Activated CD8-positive, alpha-beta memory T cell treated with anti-CD3 and anti-CD28 coated beads, Interleukin-2, amount 50 U/mL, for 24 hours (primary cell): Measurements from ENCODE around the gene SHTN1.

Experiments
- DNase-seq: peaks from one replicate; pipeline ENCODE4 v3.0.0-alpha.2; 2020; ENCODE audit errors: extremely low read depth

Gene SHTN1

DNA sequence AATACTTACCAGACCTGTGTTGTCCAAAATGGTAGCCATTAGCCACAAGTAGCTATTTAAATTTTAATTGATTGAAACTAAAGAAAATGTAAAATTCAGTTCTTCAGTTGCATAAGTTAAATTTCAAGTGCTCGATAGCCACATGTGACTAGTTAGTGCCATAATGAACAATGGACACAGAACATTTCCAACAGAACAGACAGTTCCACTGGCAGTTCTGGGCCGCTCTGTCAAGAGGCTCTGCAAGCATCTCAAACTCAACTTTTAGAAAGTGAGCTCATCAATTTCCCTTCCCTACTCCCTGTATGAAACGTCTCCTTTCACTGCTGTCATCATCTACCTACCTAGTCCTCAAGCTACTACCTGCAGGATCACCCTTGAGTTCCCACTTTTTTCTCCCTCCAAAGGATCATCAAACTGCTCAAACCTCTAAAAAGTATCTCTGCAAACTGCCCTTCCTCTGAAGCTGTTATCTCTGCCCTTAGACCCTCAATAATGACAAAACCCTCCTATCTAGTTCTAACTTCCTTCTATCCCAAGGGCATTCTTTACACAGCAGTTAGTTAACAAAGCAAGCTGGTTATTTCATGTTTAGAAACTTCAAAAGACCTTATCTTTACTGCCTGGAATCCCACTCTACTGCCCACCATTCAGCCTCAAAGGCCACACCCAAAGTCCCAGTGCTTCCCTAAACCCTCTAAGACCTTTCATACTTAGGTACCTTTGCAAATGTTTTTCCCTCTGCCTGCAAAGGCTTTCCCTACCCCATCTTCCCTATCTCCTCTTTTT is 20.6 kb downstream of the SHTN1 start:
- DNase-seq, result no peak

DNA sequence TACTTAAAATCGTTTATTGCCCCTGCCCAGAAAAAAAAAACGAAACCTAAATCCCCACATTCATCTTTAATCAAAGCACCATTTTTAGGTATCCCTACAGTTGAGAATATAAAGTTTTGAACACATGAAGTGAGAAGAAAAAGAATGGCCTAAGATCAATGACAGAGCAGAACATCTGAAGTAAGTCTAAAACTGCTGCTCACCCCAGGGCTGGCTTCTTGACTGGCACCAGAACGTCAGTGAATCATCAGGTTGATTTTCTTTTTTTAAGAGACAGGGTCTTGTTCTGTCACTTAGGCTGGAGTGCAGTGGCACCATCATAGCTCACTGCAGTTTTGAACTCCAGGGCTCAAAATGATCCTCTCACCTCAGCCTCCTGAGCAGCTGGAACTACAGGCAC is 24.9 kb downstream of the SHTN1 start:
- no peak for DNase-seq

DNA sequence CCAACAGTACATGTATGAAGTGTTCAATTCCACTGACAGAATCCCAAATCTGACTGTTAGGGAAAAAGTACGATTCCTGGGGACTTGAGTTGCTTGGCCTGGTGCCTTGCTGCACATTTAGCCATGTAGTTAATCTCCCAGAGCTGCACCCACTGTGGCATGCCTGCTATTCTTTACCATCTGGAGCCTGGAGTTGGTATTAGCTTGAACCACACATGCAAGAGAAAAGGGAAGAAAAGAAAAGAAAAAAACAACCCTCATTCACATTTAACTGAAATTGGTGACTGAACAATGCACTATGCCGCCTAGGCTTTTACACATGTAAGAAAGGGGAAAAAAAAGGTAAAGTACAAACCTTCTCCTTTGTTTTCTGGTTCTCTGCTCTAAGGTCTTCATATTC is 26.1 kb downstream of the SHTN1 start:
- no peak for DNase-seq

GRCh38 chr10:116974456-116975005 is 30.5 kb downstream of the SHTN1 start:
- DNase-seq, result no peak

- DNase-seq, result no peak
These were observed 31.0 kb downstream of the SHTN1 start for GRCh38 chr10:116973946-116974455.

DNA sequence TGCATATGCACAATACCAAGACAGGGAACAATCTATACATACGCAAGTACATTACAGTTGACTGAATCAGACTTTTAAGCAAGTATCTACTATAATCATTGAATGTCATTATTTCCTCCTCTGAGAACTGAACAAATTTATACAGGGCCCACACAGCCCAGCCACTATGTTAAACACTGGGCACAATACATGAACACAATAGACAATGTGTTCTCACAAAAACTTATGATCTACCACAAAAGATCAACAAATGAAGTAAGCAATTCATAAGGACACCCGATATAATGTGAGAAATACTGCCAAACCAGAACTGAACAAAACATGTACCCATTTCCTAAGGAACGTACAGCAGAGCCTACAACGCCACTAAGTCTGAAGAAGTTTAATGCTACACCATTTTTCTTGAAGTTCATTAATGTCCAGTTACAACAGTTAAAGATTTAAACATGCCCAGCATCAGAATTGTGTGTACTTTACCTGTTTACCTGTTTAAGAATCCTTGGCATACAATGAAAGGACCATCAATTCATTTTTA is 31.5 kb downstream of the SHTN1 start:
- DNase-seq, result no peak

DNA sequence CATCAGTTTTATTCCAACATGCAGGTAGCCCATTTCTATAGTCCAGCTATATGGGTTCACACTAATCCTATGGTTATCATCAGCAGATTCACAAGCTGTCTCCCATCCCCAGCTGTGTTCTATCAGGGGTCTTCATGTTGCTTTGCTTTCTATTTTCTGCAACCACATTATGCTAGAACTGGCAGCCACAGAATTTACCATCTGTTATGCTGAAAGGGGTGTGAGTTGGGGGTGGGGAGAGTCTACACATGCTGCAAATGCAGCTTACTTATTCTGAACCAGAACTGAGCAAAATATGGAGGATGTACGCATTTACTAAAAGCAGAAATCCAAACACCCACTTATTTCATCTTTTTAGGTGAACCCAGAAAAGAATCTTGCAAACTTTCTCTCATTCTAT is 32.9 kb downstream of the SHTN1 start:
- DNase-seq, result no peak

DNA sequence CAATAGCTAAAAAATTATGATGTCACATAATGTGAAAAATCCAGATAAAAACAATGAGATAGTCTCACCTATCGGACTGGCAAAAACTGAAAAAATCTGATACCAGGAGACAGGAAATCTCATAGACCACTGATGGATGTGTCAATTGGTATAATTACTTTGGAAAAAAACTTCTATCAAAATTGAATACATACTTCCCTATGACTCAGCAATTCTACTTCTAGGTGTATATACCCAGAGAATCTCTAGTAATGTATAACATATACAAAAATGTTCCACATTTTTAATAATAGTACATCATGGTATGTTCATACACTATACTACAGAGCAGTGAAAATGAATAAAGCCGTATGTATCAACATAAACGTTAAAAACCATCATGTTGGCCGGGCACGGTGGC is 34.9 kb downstream of the SHTN1 start:
- no peak for DNase-seq

DNA sequence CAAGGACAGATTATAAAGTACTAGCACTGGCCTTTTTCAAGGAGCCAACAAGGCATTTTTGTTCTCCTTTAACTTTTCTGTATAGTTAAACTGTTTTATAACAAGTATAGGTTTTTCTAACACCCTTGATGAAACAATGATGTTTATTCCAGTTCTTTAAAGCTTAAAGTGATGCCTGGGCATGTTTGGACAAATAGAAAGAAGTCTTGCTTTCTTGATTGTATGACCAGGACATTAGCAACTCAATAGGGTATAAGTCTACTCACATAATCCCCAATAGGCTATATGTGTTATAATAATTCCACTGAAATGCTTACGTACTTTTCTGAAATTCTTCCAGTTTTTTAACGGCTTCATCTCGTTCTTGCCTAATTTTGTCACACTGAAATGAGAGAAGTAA is 36.7 kb downstream of the SHTN1 start:
- no peak for DNase-seq

DNA sequence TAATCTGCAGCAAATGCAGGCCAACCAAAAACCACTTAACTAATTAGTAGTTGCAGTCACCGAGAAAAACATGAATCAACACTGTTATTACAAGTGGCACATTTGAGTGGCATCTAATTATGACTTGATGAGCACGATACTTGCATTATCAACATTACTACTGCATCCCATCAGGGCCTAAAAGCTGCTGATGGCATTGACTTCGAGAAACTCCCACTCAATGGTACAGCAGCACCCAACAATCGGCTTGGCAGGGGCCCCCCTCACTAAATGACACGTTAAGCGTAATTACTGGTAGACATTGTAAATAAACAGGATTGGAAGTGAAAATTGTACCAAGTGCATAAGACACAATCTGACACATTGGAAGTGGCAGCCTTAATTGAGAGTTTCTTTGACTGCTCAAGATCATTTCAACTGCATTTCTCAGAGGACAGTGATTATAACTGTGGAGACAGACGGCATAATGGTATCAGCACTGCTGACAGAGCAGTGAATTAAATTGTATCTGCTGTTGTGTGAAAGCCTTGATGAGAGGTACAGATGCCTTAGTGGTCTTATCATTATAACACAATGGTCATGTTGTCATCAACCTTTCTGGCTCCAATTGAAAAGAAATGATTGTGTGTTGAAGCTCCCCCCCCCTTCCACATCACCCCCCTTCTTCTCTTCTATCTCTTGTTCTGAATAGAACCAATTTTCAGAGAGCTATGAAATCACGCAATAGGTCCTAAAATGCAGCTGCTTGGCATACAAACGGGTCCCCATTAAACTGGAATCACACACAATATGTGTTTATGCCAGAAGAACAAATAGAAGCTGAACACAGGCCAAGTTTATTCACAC is 43.4 kb downstream of the SHTN1 start:
- DNase-seq, result no peak

DNA sequence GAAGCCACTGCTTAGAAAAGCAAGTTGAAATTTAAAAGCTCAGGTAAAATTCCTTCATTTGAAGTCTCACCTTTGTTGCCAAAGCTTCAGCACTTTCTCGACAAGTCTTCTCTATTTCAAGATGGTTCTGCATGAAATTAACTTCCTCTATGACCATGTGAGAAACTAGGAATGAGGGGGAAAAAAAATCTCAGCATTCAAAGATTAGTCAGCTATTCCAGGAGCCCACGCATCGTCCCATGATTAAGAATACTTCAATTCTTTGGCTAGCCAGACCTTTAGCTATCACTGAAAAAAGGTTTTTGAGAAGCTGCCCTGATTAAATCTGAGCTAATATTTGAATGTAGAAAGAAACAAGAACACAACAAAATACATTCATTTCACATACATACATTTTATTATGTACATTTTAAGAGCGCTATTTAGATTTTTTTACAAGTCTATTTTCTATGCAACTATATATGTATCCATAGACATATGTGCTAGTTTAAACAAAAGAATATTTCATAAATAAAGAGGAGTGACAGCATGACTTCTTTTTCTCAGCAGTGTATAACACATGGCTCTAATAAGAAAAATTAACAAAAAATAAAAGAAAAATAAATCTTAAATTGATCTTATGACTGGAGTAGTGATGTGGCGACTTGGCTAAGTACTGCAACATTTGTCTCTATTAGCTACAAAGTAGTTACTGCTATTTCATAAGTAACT is 44.8 kb downstream of the SHTN1 start:
- DNase-seq, result no peak

DNA sequence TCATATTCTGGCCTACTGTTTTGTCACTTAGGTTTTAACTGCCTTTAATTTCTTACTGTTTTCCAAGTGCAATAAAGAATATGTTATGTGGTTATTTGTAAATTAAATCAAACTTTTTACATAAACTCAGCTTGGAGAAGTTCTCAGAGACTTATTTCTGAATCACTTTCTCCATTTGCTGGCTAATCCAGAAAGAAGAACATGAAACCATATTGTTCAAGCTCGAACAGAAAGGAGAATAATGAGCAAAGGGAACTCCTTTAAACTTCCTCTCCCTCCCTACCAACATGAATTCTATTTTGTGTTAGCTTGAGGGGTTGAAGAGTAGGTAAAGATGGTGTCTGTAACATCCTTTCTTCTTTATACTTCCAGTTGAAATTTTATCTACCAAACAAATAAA is 52.3 kb downstream of the SHTN1 start:
- DNase-seq, result no peak

GRCh38 chr10:116948530-116948870 is 56.5 kb downstream of the SHTN1 start:
- no peak for DNase-seq

DNA sequence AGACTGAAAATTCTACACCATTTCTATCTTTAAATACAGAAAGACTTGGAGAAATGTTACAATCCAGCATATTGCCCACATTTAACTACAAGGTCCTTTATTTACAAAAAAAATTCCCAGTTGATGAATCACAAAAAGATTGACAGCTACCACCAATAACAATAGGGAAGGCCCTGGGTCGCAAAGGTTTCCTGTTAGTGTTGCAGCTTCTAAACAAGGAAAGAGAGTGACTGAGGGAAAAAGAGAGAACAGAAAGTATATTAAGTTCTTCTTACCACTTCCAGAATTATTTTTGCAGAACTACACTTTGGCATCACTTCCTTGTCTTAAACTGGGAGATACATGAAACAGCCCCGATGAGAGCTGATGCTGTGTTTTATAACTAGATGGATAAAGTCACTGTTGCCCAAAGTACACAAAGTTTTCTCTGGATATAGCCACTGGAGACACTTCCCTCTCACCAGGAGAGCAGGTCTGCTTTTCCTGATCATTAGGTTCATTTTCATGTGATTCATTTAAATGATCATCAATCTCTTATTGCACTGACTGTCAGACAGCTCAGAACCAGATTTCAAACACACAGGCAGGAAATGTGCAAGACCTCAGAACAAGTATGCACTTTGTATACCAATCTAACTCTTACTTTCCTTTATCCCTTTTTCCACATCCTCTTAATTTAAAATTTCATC is 57.0 kb downstream of the SHTN1 start:
- no peak for DNase-seq

DNA sequence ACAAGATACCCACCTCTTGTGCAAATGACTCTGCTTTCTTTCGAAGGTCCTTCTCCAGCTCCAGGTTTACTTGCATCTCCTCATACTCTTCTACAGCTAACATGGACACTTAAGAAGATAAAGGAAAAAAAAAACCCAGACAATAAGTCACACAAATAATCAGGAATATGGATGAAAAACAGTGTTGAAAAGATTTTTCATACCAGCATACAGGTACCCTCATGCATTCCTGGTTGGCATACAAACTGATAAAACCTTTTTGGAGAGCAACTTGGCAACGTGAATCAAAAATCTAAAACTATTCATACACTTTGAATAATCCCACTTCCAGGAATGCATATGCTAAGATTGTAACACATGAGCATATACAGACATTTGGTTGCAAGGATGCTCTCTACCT is 60.1 kb downstream of the SHTN1 start:
- DNase-seq, result no peak

DNA sequence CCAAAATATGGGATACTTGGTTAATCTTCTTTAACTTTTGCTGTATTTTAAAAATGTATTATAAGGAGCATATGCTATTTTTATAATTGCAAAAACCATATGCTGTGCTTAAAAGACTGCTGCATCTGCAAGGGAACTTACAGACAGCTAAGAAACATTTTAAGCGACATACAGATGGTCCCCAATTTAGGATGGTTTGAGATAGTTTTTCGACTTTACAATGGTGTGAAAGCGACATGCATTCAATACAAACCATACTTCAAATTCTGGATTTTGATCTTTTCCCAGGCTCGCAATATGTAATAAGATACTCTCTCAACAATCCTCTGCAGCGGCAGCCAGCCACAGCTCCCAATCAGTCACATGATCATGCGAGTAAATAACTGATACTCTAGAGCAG is 73.2 kb downstream of the SHTN1 start:
- DNase-seq, result no peak

DNA sequence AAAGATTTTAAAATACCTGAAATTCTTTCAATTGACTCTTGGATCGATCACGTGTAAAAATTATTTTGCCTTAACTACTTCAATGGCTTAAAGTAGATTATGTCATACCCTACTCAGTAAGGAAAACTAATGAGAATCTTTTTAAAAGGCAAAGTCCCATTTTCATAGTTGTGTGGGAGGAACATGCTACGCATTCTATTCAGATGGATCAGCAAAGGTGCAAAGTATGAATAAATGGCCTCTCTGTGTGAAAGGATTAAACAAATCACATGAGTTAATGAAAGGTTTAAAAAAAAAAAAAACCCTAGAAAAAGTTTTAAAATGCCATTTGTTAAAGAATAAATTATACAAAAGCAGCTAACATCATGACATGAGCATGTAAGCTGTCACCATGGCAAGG is 78.6 kb downstream of the SHTN1 start:
- no peak for DNase-seq

DNA sequence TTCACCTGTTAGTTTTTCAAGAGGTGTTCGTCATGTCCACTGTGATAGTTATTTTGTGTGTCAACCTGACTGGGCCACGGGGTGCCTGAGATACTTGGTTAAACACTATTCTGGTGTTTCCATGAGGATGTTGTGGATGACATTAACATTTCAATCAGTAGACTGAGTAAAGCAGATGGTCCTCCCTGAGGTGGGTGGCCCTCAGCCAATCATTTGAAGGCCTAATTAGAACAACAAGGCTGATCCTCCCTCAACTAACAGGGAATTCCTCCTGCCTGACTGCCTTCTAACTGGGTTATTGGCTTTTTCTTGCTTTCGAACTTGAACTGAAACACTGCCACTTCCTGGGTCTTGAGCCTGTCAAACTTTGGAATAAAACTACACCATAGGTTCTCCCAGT is 79.9 kb downstream of the SHTN1 start:
- no peak for DNase-seq

DNA sequence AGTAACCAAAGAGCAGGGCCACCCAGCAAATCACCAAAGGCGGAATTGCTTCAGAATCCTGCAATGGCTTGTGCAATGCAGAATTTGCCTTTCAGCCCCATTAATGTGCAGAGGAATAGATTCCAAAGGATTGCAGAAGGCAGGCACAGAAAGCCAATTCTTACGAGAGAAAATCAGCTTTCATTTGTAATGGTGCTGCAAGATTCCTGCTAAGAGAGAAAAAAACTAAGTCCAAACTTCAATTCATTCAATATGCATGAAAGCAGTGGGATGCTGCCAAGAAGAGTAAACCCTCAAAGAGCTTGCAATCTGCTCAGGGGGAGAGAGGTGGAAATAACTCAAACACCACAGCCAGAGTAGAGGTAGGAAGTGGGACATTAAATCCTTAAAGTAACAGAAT is 85.3 kb downstream of the SHTN1 start:
- no peak for DNase-seq

GRCh38 chr10:116919164-116919563 is 85.8 kb downstream of the SHTN1 start:
- no peak for DNase-seq

- no peak for DNase-seq
These were observed 86.4 kb downstream of the SHTN1 start for GRCh38 chr10:116918583-116918982.
